Esophagus (tissue), 2 donors: ENCODE data around the gene ZMYND8. TPM values are rescaled to one million over a fixed set of nuclear protein-coding genes. Genes with fewer than 3 reads are reported as not detected.
A peak's percentile ranks its signal among the peaks of the same experiment; 100 is the strongest.
"Not testable (repeated sequence)": the region's sequence is repeated elsewhere in the genome, so short reads cannot be mapped to it uniquely, and the experiment has no call there.

Experiments used
- H3K27ac ChIP-seq, 2 donors: one replicate each; pipeline ENCODE4 v1.5.1; 2013; ENCODE audit warnings: low read depth in 2 of 2, mild to moderate bottlenecking in 2 of 2, inconsistent platforms in 1 of 2, low read length in 1 of 2, moderate library complexity in 1 of 2
- H3K27me3 ChIP-seq, 2 donors: one replicate each; pipeline ENCODE4 v1.6.1; 2013; ENCODE audit warnings: low read length in 2 of 2, control low read depth in 1 of 2, mild to moderate bottlenecking in 1 of 2; ENCODE audit not compliant: insufficient read depth in 2 of 2, control insufficient read depth in 1 of 2
- H3K36me3 ChIP-seq, 2 donors: one replicate each; pipeline ENCODE4 v1.6.1; 2013; ENCODE audit warnings: low read length in 1 of 2; ENCODE audit not compliant: control insufficient read depth in 2 of 2, insufficient read depth in 2 of 2
- H3K4me1 ChIP-seq, 2 donors: one replicate each; pipeline ENCODE4 v1.6.1; 2013; ENCODE audit warnings: low read length in 1 of 2; ENCODE audit not compliant: control insufficient read depth in 2 of 2, insufficient read depth in 2 of 2
- H3K4me3 ChIP-seq, 2 donors: one replicate each; pipeline ENCODE4 v1.5.1; 2013; ENCODE audit warnings: low read length in 2 of 2, mild to moderate bottlenecking in 2 of 2, low read depth in 1 of 2, moderate library complexity in 1 of 2
- H3K9me3 ChIP-seq, 2 donors: one replicate each; pipeline ENCODE4 v1.6.1; 2013; ENCODE audit warnings: mild to moderate bottlenecking in 2 of 2, low read depth in 1 of 2, low read length in 1 of 2, moderate library complexity in 1 of 2; ENCODE audit not compliant: control insufficient read depth in 2 of 2, insufficient read depth in 1 of 2
- WGBS, 2 donors: extraction: QIAGEN DNeasy Blood & Tissue Kit; methylation state at CpG; one replicate each; pipeline ENCODE4 v1.1.7; 2013; 5-methylcytosine and 5-hydroxymethylcytosine counted together
- polyA plus RNA-seq, 2 donors: library from polyadenylated mRNA; stranded (reverse); fragments of 200-250 nt; gene quantifications; one replicate each; pipeline ENCODE4 v1.2.3, GENCODE V29; 2013
- donor health status: healthy with polysubstance abuse.
- donor health status: Bipolar disorder and iron deficiency.

ZMYND8 gene
- polyA plus RNA-seq, 2 donors: 8.8 to 18.7 TPM

DNA sequence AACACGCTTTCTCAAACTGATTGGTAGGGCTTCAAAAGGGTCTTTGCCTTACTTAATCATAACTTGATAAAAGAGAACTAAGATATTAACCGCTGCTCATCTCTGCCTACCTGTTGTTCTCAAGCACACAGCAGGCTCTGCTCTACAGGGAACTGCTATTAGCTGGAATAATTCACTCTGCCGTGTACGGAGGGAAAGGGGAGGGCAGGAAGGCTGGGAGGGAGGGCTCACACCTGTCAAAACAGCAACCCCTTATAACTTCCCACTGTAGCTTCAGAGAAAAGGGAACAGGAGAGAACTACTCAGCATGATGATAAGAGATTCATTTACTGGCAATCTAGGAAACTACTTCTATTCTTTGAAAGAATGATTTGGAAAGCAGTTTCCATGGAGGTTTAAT lies 75.1 kb downstream of the ZMYND8 start:
- H3K27ac ChIP-seq: no peak overlapping the region
- H3K36me3 ChIP-seq: peaks cover 11 to 16% of the 10 kb centered on the region in 2 donors
- no peaks in the 10 kb centered on the region for H3K4me1 ChIP-seq
- no peak overlapping the region for H3K4me3 ChIP-seq
- H3K9me3 ChIP-seq: no peaks in the 10 kb centered on the region
- no peaks in the 10 kb centered on the region for H3K27me3 ChIP-seq
- 71 to 80% methylated on average over 4 of the region's 4 CpGs for WGBS, 2 donors

DNA sequence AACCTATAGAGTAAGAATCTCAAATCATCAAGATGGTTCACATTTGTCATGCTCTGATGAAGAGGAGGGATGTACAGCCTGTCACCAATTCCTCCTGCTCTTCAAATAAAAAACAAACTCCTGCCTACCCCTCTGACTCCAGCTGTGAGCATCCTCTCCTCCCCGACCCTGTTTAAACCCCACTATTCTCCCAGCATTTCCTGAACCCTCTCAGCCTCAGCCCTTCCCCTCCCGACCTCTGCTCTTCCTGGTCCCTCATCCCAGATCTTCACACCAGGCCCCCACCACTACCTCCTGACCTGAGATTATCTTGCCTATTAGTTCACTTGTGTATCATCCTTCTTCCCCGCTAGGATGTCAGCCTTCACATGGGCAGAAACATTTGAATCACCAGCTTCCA lies 75.8 kb downstream of the ZMYND8 start:
- Histone ChIP-seq H3K27me3 (no peaks in the 10 kb centered on the region), H3K27ac (no peak overlapping the region), H3K9me3 (no peaks in the 10 kb centered on the region), H3K36me3 (peaks cover 16% of the 10 kb centered on the region in 2 donors), H3K4me3 (no peak overlapping the region), H3K4me1 (no peaks in the 10 kb centered on the region)
- 80 to 82% methylated on average over 3 of the region's 3 CpGs for WGBS, 2 donors

DNA sequence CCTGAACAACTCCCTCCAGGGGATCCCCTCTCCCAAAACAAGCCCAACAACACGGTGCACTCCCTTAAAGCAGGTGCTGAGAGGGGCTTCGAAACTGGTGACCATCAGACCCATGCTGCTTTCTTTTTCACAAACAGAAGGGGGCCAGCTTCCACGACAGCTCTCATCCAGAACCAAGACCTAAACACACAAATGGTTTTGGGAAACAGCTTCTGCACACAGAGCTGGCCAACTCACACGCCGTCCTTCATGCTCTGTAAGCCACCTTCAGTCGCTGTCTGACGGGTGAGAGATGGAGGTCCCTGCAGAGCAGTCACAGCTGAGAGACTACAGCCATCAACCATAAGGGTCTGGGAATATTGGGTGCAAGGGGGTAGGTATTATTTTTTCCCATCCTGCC lies 76.3 kb downstream of the ZMYND8 start:
- Histone ChIP-seq H3K9me3 (no peaks in the 10 kb centered on the region), H3K27ac (no peak overlapping the region), H3K27me3 (no peaks in the 10 kb centered on the region), H3K4me1 (no peaks in the 10 kb centered on the region), H3K36me3 (peaks cover 14 to 18% of the 10 kb centered on the region in 2 donors), H3K4me3 (no peak overlapping the region)
- 93 to 94% methylated on average over 7 of the region's 7 CpGs for WGBS, 2 donors

DNA sequence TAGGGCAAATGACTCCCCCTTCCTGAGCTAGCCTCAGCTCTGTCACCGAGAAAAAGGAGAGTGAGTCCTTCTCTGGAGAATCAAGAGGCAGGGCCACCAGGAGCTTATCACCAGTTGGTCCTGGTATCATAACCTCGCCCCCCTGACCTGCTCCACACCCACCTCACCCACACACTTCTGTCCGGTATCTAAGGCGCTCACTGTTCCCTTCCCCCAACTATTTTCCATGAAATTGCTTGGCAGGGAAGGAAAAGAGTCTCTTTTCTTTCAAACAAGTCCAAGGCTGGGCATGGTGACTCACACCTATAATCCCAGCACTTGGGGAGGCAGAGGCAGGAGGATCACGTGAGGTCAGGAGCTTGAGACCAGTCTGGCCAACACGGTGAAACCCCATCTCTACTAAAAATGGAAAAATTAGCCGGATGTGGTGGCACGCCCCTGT lies 77.6 kb downstream of the ZMYND8 start:
- peak overlapping the region in 1 of 2 donors; percentile 28 for H3K27ac ChIP-seq
- H3K27me3 ChIP-seq: no peaks in the 10 kb centered on the region
- no peak overlapping the region for H3K4me3 ChIP-seq
- WGBS, 2 donors: 64 to 72% methylated on average over 8 of the region's 8 CpGs
- H3K9me3 ChIP-seq: no peaks in the 10 kb centered on the region
- no peaks in the 10 kb centered on the region for H3K4me1 ChIP-seq
- H3K36me3 ChIP-seq: peaks cover 12 to 18% of the 10 kb centered on the region in 2 donors

DNA sequence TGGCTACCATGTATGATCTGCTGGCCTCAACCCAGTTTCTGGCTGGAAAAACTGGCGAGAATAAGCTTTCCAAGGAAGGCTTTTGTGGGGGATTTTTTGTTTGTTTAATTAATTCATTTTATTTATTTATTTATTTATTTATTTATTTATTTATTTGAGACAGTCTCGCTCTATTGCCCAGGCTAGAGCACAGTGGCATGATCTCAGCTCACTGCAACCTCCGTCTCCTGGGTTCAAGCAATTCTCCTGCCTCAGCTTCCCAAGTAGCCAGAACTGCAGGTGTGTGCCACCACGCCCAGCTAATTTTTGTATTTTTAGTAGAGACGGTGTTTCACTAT lies 79.0 kb downstream of the ZMYND8 start:
- Histone ChIP-seq H3K27ac (peak overlapping the region; percentile 14 to 47), H3K36me3 (peaks cover 12 to 18% of the 10 kb centered on the region in 2 donors)
- H3K9me3 ChIP-seq, H3K27me3 ChIP-seq, H3K4me1 ChIP-seq, H3K4me3 ChIP-seq: not testable (repeated sequence)
- 73 to 90% methylated on average over 5 of the region's 5 CpGs for WGBS, 2 donors

DNA sequence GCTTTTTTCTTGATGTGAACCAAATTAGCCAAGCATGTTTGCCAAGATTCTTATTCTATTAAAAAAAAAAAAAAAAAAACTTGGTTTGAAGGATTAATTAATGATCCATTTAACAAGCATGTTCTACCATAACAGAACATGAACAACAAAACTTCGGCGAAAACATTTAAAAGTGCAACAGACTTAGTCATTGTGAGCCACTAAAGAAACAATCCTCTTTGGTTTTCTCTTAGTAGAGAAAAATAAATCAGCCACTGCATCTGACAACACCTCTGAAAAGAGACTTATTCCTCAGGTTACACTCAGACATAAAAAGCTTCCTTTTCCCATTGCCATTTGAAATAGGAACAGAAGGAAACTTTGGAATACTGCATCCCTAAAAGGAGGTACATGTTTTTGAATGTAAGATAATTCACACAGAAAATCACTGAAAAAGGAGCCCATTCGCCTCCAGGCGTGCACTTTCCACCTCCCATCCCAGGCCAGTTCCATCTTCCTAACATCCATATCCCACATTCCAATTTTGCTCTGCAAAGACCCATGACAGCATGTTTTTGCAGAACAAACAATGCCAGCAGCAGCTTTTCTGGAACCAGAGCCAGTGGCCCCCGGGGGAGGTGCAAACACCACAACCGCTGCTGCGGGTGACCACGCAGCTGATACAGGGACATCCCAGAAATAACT lies 79.5 kb downstream of the ZMYND8 start:
- Histone ChIP-seq H3K27me3 (no peaks in the 10 kb centered on the region), H3K9me3 (no peaks in the 10 kb centered on the region), H3K27ac (peak overlapping the region in 1 of 2 donors; percentile 47), H3K4me1 (no peaks in the 10 kb centered on the region), H3K4me3 (no peak overlapping the region), H3K36me3 (peaks cover 12 to 18% of the 10 kb centered on the region in 2 donors)
- 44 to 57% methylated on average over 8 of the region's 8 CpGs for WGBS, 2 donors

DNA sequence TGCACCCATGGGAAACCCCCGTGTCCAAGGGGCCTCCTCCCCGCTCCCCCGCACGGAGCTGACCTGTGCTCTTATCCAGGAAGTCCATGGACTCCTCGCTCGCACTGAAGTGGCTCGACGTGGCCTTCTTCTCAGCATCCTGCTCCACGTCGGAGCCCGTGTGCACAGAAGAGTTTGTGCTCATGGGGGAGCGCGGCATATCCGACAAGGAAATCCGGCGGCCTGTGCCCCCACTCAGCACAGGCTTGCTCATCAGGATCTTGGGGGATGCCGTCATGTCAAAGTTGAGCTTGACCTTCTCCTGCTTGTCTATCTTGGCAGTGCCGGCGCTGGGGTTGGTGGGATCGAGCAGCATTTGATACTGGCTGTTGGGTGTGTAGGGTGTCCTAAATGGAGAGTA lies 80.2 kb downstream of the ZMYND8 start:
- H3K27ac ChIP-seq: peak overlapping the region in 1 of 2 donors; percentile 50
- no peaks in the 10 kb centered on the region for H3K4me1 ChIP-seq
- WGBS, 2 donors: 96 to 97% methylated on average over 20 of the region's 20 CpGs
- H3K4me3 ChIP-seq: no peak overlapping the region
- H3K36me3 ChIP-seq: peaks cover 9 to 17% of the 10 kb centered on the region in 2 donors
- no peaks in the 10 kb centered on the region for H3K9me3 ChIP-seq
- no peaks in the 10 kb centered on the region for H3K27me3 ChIP-seq

DNA sequence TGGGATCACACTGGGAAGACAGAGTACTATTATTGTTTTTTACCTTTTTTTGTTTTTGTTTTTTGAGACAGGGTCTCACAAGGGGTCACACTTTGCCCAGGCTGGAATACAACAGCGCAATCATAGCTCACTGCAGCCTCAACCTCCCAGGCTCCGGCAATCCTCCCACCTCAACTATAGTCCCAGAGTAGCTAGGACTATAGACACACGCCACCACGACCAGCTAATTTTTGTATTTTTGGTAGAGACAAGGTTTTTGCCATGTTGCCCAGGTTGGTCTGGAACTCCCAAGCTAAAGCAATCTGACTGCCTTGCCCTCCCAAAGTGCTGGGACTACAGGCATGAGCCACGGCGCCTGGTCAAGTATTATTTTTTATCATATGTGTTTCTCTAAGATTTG lies 81.0 kb downstream of the ZMYND8 start:
- Histone ChIP-seq H3K27me3 (no peaks in the 10 kb centered on the region), H3K9me3 (no peaks in the 10 kb centered on the region), H3K27ac (no peak overlapping the region), H3K36me3 (peaks cover 8 to 15% of the 10 kb centered on the region in 2 donors), H3K4me3 (no peak overlapping the region), H3K4me1 (no peaks in the 10 kb centered on the region)
- 95 to 96% methylated on average over 6 of the region's 6 CpGs for WGBS, 2 donors

DNA sequence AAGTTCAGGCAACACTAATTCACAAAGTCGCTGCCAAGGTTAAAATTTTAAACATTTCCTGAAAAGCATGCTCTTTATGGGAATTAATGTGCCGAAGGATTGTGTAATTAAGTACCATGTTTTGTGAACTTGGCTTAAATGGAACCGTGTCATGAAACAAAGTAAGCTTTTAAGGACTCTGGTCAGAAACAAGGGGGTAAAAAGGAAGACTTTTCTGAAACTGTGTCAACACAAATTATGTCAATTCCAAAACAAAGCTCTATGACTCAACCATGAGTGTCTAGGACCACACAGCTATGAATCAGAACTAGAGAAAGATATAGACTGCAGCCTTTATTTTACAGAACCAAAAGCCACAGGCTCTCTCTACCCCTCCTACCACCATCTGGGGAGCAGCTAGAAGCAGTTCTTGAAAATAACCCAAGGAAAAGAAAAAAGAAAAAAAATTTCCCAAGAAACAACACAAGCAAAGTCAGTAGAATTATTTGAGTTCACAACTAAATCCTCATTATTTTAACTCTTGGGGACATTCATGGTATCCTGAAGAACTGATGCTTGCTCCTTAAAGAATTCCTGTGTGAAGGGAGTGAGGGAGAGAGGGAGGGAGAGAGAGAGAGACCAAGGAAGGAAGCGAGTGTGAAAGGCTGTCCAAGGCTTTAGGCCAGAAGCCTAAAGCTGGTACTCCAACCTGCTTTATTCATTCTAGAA lies 81.9 kb downstream of the ZMYND8 start:
- H3K4me1 ChIP-seq: no peaks in the 10 kb centered on the region
- no peaks in the 10 kb centered on the region for H3K9me3 ChIP-seq
- WGBS, 2 donors: 23 to 41% methylated on average over 4 of the region's 4 CpGs
- no peaks in the 10 kb centered on the region for H3K27me3 ChIP-seq
- H3K36me3 ChIP-seq: peaks cover 0 to 15% of the 10 kb centered on the region in 2 donors
- peak overlapping the region; percentile 60 to 83 for H3K27ac ChIP-seq
- no peak overlapping the region for H3K4me3 ChIP-seq
